ENCODE data around the gene NFE2L3. TPM values are rescaled to one million over a fixed set of nuclear protein-coding genes. Genes with fewer than 3 reads are reported as not detected.
A peak's percentile ranks its signal among the peaks of the same experiment; 100 is the strongest.

Gene NFE2L3
- total RNA-seq, 1 experiment from 2014 or later, result 12.4 TPM

- no peak for DNase-seq (ENCODE audit: extremely low read depth, low read depth)
Observed at GRCh38 chr7:26198781-26199169, 46.8 kb downstream of the NFE2L3 start.

- peak; percentile 71 for DNase-seq (ENCODE audit: extremely low read depth, low read depth)
Observed at GRCh38 chr7:26199301-26200037, 47.5 kb downstream of the NFE2L3 start.

GRCh38 chr7:26200038-26200443 is 48.0 kb downstream of the NFE2L3 start:
- no peak for DNase-seq (ENCODE audit: extremely low read depth, low read depth)

GRCh38 chr7:26200444-26201246 is 48.6 kb downstream of the NFE2L3 start, which contains the start of gene HNRNPA2B1:
HNRNPA2B1 (minus strand) TSS chr7:26200746; CDS start chr7:26200577, 169 bp downstream.
- DNase-seq (ENCODE audit: extremely low read depth, low read depth), result peak; percentile 97

GRCh38 chr7:26201247-26202018 is 49.4 kb downstream of the NFE2L3 start, which contains the start of gene CBX3:
CBX3 (plus strand) TSS chr7:26201745; CDS start chr7:26202999, 1,254 bp downstream.
- DNase-seq (ENCODE audit: extremely low read depth, low read depth), result peak; percentile 88

GRCh38 chr7:26202019-26202990 is 50.3 kb downstream of the NFE2L3 start:
- no peak for DNase-seq (ENCODE audit: extremely low read depth, low read depth)

GRCh38 chr7:26203016-26203415 is 51.0 kb downstream of the NFE2L3 start:
- no peak for DNase-seq (ENCODE audit: extremely low read depth, low read depth)

GRCh38 chr7:26208040-26208439 is 56.0 kb downstream of the NFE2L3 start:
- DNase-seq (ENCODE audit: extremely low read depth, low read depth), result no peak

- DNase-seq (ENCODE audit: extremely low read depth, low read depth), result no peak
Observed at GRCh38 chr7:26212921-26213718, 61.1 kb downstream of the NFE2L3 start.

- no peak for DNase-seq (ENCODE audit: extremely low read depth, low read depth)
Observed at GRCh38 chr7:26213807-26214515, 62.0 kb downstream of the NFE2L3 start.

- no peak for DNase-seq (ENCODE audit: extremely low read depth, low read depth)
Observed at GRCh38 chr7:26216049-26216448, 64.1 kb downstream of the NFE2L3 start.

GRCh38 chr7:26224359-26224758 is 72.4 kb downstream of the NFE2L3 start:
- no peak for DNase-seq (ENCODE audit: extremely low read depth, low read depth)

- DNase-seq (ENCODE audit: extremely low read depth, low read depth), result no peak
Observed at GRCh38 chr7:26227987-26228386, 76.0 kb downstream of the NFE2L3 start.

- DNase-seq (ENCODE audit: extremely low read depth, low read depth), result no peak
Observed at GRCh38 chr7:26233902-26234511, 82.0 kb downstream of the NFE2L3 start.

All from NCI-H460 (cell line).